Measurements from ENCODE around the gene ZNF439. TPM values are rescaled to one million over a fixed set of nuclear protein-coding genes. Genes with fewer than 3 reads are reported as not detected.
"Not testable (repeated sequence)": the region's sequence is repeated elsewhere in the genome, so short reads cannot be mapped to it uniquely, and the experiment has no call there.

The ZNF439 gene
- total and polyA plus RNA-seq, 3 experiments from 2014 or later = 3.1 to 6.4 (median 6.2) TPM

GRCh38 chr19:11889901-11890300 lies 41.4 kb downstream of the ZNF439 start:
- H3K27me3 Mint-ChIP-seq; H3K9me3 ChIP-seq (ENCODE audit: low read length); DNase-seq; CTCF ChIA-PET; H3K4me3 ChIP-seq (ENCODE audit: low read length); H3K27me3 ChIP-seq (ENCODE audit: insufficient read depth, low read length, poor library complexity, severe bottlenecking); H3K9me3 Mint-ChIP-seq; H3K36me3 ChIP-seq (ENCODE audit: insufficient read depth, low read length); POLR2A ChIA-PET; H3K27ac ChIP-seq (ENCODE audit: low read depth, low read length): not testable (repeated sequence)
- Mint-ChIP-seq H3K27ac (peak overlapping the region in 1 of 8 donors; percentile 66), H3K36me3 (peaks cover 0 to 13% (median 6%) of the 10 kb centered on the region in 3 donors), H3K4me3 (peak overlapping the region in 6 of 7 donors; percentile 2 to 88 (median 33)), H3K4me1 (peaks cover 20 to 29% (median 25%) of the 10 kb centered on the region in 3 donors)
- H3K4me1 ChIP-seq (ENCODE audit: insufficient read depth, low read length) = peaks cover 11% of the 10 kb centered on the region

- Mint-ChIP-seq H3K27ac (no peak overlapping the region), H3K36me3 (peaks cover 4 to 20% (median 11%) of the 10 kb centered on the region in 3 donors), H3K4me1 (peaks cover 20 to 33% (median 25%) of the 10 kb centered on the region in 3 donors), H3K27me3 (peaks cover 0 to 4% of the 10 kb centered on the region in 2 donors), H3K9me3 (peaks cover 0 to 3% (median 0%) of the 10 kb centered on the region in 5 donors), H3K4me3 (no peak overlapping the region)
- no peaks in the 10 kb centered on the region for H3K36me3 ChIP-seq (ENCODE audit: insufficient read depth, low read length)
- DNase-seq = no peak
- peaks cover 11% of the 10 kb centered on the region for H3K4me1 ChIP-seq (ENCODE audit: insufficient read depth, low read length)
- CTCF ChIA-PET = no interaction called here
- H3K4me3 ChIP-seq (ENCODE audit: low read length) = no peak overlapping the region
- H3K9me3 ChIP-seq (ENCODE audit: low read length) = no peaks in the 10 kb centered on the region
- H3K27ac ChIP-seq (ENCODE audit: low read depth, low read length) = no peak overlapping the region
- POLR2A ChIA-PET = no interaction called here
- no peaks in the 10 kb centered on the region for H3K27me3 ChIP-seq (ENCODE audit: insufficient read depth, low read length, poor library complexity, severe bottlenecking)
Measured at GRCh38 chr19:11890634-11891033, 42.1 kb downstream of the ZNF439 start.

- H3K27me3 Mint-ChIP-seq = no peaks in the 10 kb centered on the region
- H3K4me3 Mint-ChIP-seq = no peak overlapping the region
- H3K27ac ChIP-seq (ENCODE audit: low read depth, low read length) = no peak overlapping the region
- H3K9me3 Mint-ChIP-seq = peaks cover 4 to 21% (median 9%) of the 10 kb centered on the region in 5 donors
- no peak overlapping the region for H3K27ac Mint-ChIP-seq
- no peaks in the 10 kb centered on the region for H3K9me3 ChIP-seq (ENCODE audit: low read length)
- POLR2A ChIA-PET = no interaction called here
- H3K4me1 ChIP-seq (ENCODE audit: insufficient read depth, low read length) = no peaks in the 10 kb centered on the region
- no peak for DNase-seq
- peaks cover 0 to 5% (median 1%) of the 10 kb centered on the region in 3 donors for H3K4me1 Mint-ChIP-seq
- no peak overlapping the region for H3K4me3 ChIP-seq (ENCODE audit: low read length)
- peaks cover 9 to 38% (median 14%) of the 10 kb centered on the region in 3 donors for H3K36me3 Mint-ChIP-seq
- CTCF ChIA-PET = interaction anchor here (0.6 kb wide), 1 partner anchor 33 kb away, joined by 3 read pairs; no protein-coding TSS in a partner anchor
- no peaks in the 10 kb centered on the region for H3K27me3 ChIP-seq (ENCODE audit: insufficient read depth, low read length, poor library complexity, severe bottlenecking)
- no peaks in the 10 kb centered on the region for H3K36me3 ChIP-seq (ENCODE audit: insufficient read depth, low read length)
Measured at GRCh38 chr19:11894851-11895250, 46.3 kb downstream of the ZNF439 start.

GRCh38 chr19:11902228-11902627 lies 53.7 kb downstream of the ZNF439 start:
- H3K36me3 Mint-ChIP-seq = peaks cover 13 to 70% (median 53%) of the 10 kb centered on the region in 3 donors
- Histone ChIP-seq H3K4me3 (ENCODE audit: low read length) (no peak overlapping the region), H3K27me3 (ENCODE audit: insufficient read depth, low read length, poor library complexity, severe bottlenecking) (no peaks in the 10 kb centered on the region), H3K9me3 (ENCODE audit: low read length) (peaks cover 43% of the 10 kb centered on the region), H3K36me3 (ENCODE audit: insufficient read depth, low read length) (peaks cover 12% of the 10 kb centered on the region), H3K4me1 (ENCODE audit: insufficient read depth, low read length) (no peaks in the 10 kb centered on the region), H3K27ac (ENCODE audit: low read depth, low read length) (no peak overlapping the region)
- no peak overlapping the region for H3K27ac Mint-ChIP-seq
- POLR2A ChIA-PET = no interaction called here
- no peak overlapping the region for H3K4me3 Mint-ChIP-seq
- no peak for DNase-seq
- H3K4me1 Mint-ChIP-seq = no peaks in the 10 kb centered on the region
- CTCF ChIA-PET = no interaction called here
- no peaks in the 10 kb centered on the region for H3K27me3 Mint-ChIP-seq
- peaks cover 23 to 86% (median 67%) of the 10 kb centered on the region in 5 donors for H3K9me3 Mint-ChIP-seq

- ChIA-PET CTCF (interaction anchor here (0.6 kb wide), 1 partner anchor 14 kb away, joined by 4 read pairs; no protein-coding TSS in a partner anchor), POLR2A (no interaction called here)
- Histone ChIP-seq H3K9me3 (ENCODE audit: low read length) (peaks cover 43% of the 10 kb centered on the region), H3K27me3 (ENCODE audit: insufficient read depth, low read length, poor library complexity, severe bottlenecking) (no peaks in the 10 kb centered on the region), H3K36me3 (ENCODE audit: insufficient read depth, low read length) (peaks cover 12% of the 10 kb centered on the region), H3K4me3 (ENCODE audit: low read length) (peak overlapping the region; percentile 25), H3K4me1 (ENCODE audit: insufficient read depth, low read length) (no peaks in the 10 kb centered on the region), H3K27ac (ENCODE audit: low read depth, low read length) (no peak overlapping the region)
- H3K27me3 Mint-ChIP-seq = peaks cover 0 to 6% of the 10 kb centered on the region in 2 donors
- no peak for DNase-seq
- H3K27ac Mint-ChIP-seq = no peak overlapping the region
- no peak overlapping the region for H3K4me3 Mint-ChIP-seq
- peaks cover 11 to 56% (median 45%) of the 10 kb centered on the region in 3 donors for H3K36me3 Mint-ChIP-seq
- H3K4me1 Mint-ChIP-seq = no peaks in the 10 kb centered on the region
- H3K9me3 Mint-ChIP-seq = peaks cover 14 to 93% (median 84%) of the 10 kb centered on the region in 5 donors
Measured at GRCh38 chr19:11905928-11906327, 57.4 kb downstream of the ZNF439 start.

GRCh38 chr19:11911937-11912336 lies 63.4 kb downstream of the ZNF439 start:
- H3K36me3 Mint-ChIP-seq = peaks cover 2 to 21% (median 9%) of the 10 kb centered on the region in 3 donors
- H3K27ac Mint-ChIP-seq; H3K4me3 Mint-ChIP-seq; H3K36me3 ChIP-seq (ENCODE audit: insufficient read depth, low read length); H3K4me1 Mint-ChIP-seq; H3K27me3 ChIP-seq (ENCODE audit: insufficient read depth, low read length, poor library complexity, severe bottlenecking); H3K27ac ChIP-seq (ENCODE audit: low read depth, low read length); H3K27me3 Mint-ChIP-seq; DNase-seq; H3K9me3 ChIP-seq (ENCODE audit: low read length); H3K4me1 ChIP-seq (ENCODE audit: insufficient read depth, low read length); POLR2A ChIA-PET; H3K4me3 ChIP-seq (ENCODE audit: low read length): not testable (repeated sequence)
- peaks cover 4 to 77% (median 70%) of the 10 kb centered on the region in 5 donors for H3K9me3 Mint-ChIP-seq
- CTCF ChIA-PET = interaction anchor here (1.4 kb wide), 1 partner anchor 11 kb away, joined by 5 read pairs; no protein-coding TSS in a partner anchor

- H3K27me3 ChIP-seq (ENCODE audit: insufficient read depth, low read length, poor library complexity, severe bottlenecking); H3K4me3 ChIP-seq (ENCODE audit: low read length); H3K4me3 Mint-ChIP-seq; CTCF ChIA-PET; POLR2A ChIA-PET; H3K27me3 Mint-ChIP-seq; H3K4me1 Mint-ChIP-seq; H3K27ac Mint-ChIP-seq; H3K4me1 ChIP-seq (ENCODE audit: insufficient read depth, low read length); DNase-seq; H3K36me3 ChIP-seq (ENCODE audit: insufficient read depth, low read length); H3K9me3 ChIP-seq (ENCODE audit: low read length); H3K27ac ChIP-seq (ENCODE audit: low read depth, low read length): not testable (repeated sequence)
- Mint-ChIP-seq H3K9me3 (peaks cover 4 to 52% (median 47%) of the 10 kb centered on the region in 5 donors), H3K36me3 (peaks cover 2 to 12% (median 5%) of the 10 kb centered on the region in 3 donors)
Measured at GRCh38 chr19:11914417-11915051, 66.0 kb downstream of the ZNF439 start.

All from CD8-positive, alpha-beta memory T cell (primary cell).